H1 (cell line): Measurements from ENCODE around the gene ARHGAP1. TPM values are rescaled to one million over a fixed set of nuclear protein-coding genes. Genes with fewer than 3 reads are reported as not detected.

Source experiments
- CTCF ChIA-PET: fragments of 300-600 bp; sonication (Branson Sonifier 250); formaldehyde crosslinking; loops from one replicate; lab custom pipeline; 2021; ENCODE audit not compliant: partially characterized antibody; lab: Charles Lee
- POLR2A ChIA-PET: fragments of 300-600 bp; sonication (Branson Sonifier 250); formaldehyde crosslinking; loops from one replicate; lab custom pipeline; 2021; ENCODE audit warnings: inconsistent platforms; ENCODE audit not compliant: partially characterized antibody; lab: Charles Lee
- DNase-seq, 2 experiments: peaks; one replicate each; pipeline versions ENCODE4 v3.0.0 to v3.0.0-alpha.2; 2010 to 2022; ENCODE audit warnings: low spot score in 2 of 2, low read depth in 1 of 2, mixed read lengths in 1 of 2
- FAIRE-seq: peaks from 2 replicates; lab custom pipeline; 2011; peaks lifted over from hg19 to GRCh38; lab: Jason Lieb, UNC
- H2AFZ ChIP-seq: 2 replicates; pipeline ENCODE4 v1.8.1; 2012; ENCODE audit warnings: low read length, inconsistent platforms
- H2AK5ac ChIP-seq: 2 replicates; pipeline ENCODE4 v1.6.1; 2013; ENCODE audit warnings: low read depth, low read length
- H2BK120ac ChIP-seq: replicated peaks from 2 replicates; pipeline ENCODE3; 2013; ENCODE audit warnings: low read depth, low read length, inconsistent platforms
- H2BK12ac ChIP-seq: 2 replicates; pipeline ENCODE4 v1.6.1; 2013; ENCODE audit warnings: low read depth, low read length
- H2BK15ac ChIP-seq: 2 replicates; pipeline ENCODE4 v1.6.1; 2013; ENCODE audit warnings: low read length
- H2BK20ac ChIP-seq: 2 replicates; pipeline ENCODE4 v1.6.1; 2013; ENCODE audit warnings: low read length
- H2BK5ac ChIP-seq: 2 replicates; pipeline ENCODE4 v1.6.1; 2013; ENCODE audit warnings: low read depth, low read length
- H3K14ac ChIP-seq: 2 replicates; pipeline ENCODE4 v1.6.1; 2013; ENCODE audit warnings: inconsistent platforms; ENCODE audit not compliant: insufficient read length
- H3K18ac ChIP-seq: 2 replicates; pipeline ENCODE4 v1.6.1; 2013; ENCODE audit warnings: low read length; ENCODE audit errors: extremely low read depth
- H3K23ac ChIP-seq: 2 replicates; pipeline ENCODE4 v1.6.1; 2013; ENCODE audit warnings: inconsistent platforms; ENCODE audit not compliant: insufficient read length
- H3K23me2 ChIP-seq: 2 replicates; pipeline ENCODE4 v1.6.1; 2013; ENCODE audit warnings: low read depth, low read length
- H3K27ac ChIP-seq: 2 replicates; pipeline ENCODE4 v1.6.1; 2011; ENCODE audit warnings: low read depth, low read length, inconsistent platforms
- H3K27me3 ChIP-seq, 4 experiments: replicated peaks in 1 of 4; 1 replicate in 1 of 4; 2 replicates in 3 of 4; pipeline versions ENCODE4 v1.6.1 to v1.8.1; 2011 to 2013; ENCODE audit warnings: low read length in 3 of 4, mild to moderate bottlenecking in 3 of 4, inconsistent platforms in 2 of 4, mixed read lengths in 2 of 4, moderate library complexity in 1 of 4; ENCODE audit not compliant: control insufficient read depth in 3 of 4, insufficient read depth in 3 of 4; ENCODE audit errors: extremely low read depth in 1 of 4
- H3K36me3 ChIP-seq, 4 experiments: 2 replicates each; pipeline versions ENCODE4 v1.6.1 to v1.8.1; 2011 to 2013; ENCODE audit warnings: mild to moderate bottlenecking in 4 of 4, low read length in 3 of 4, moderate library complexity in 2 of 4, control low read depth in 1 of 4, inconsistent platforms in 1 of 4; ENCODE audit not compliant: insufficient read depth in 4 of 4, control insufficient read depth in 2 of 4
- H3K4ac ChIP-seq: replicated peaks from 2 replicates; pipeline ENCODE3; 2013; ENCODE audit warnings: low read length, low read depth, mixed read lengths, inconsistent platforms; ENCODE audit not compliant: insufficient read length
- H3K4me1 ChIP-seq, 4 experiments: replicated peaks in 1 of 4; 1 replicate in 1 of 4; 2 replicates in 3 of 4; pipeline versions ENCODE4 v1.6.1 to v1.8.1; 2011 to 2013; ENCODE audit warnings: low read length in 3 of 4, inconsistent platforms in 2 of 4, mixed read lengths in 1 of 4; ENCODE audit not compliant: insufficient read depth in 4 of 4, control insufficient read depth in 3 of 4
- H3K4me2 ChIP-seq, 2 experiments: 2 replicates each; pipeline versions ENCODE4 v1.6.1 to v1.8.1; 2011 to 2013; ENCODE audit warnings: low read depth in 2 of 2, low read length in 2 of 2, control low read depth in 1 of 2, inconsistent platforms in 1 of 2, mild to moderate bottlenecking in 1 of 2; ENCODE audit not compliant: insufficient read depth in 1 of 2
- H3K4me3 ChIP-seq, 4 experiments: fragments of 200-600, 300-600 bp in 1 of 4; sonication (generic), shearing (Covaris generic), sonication (Bioruptor Twin) in 1 of 4; 2 replicates each; pipeline versions ENCODE4 v1.5.1 to v1.8.1; 2011 to 2016; ENCODE audit warnings: low read length in 4 of 4, low read depth in 3 of 4, control low read depth in 2 of 4, inconsistent platforms in 2 of 4, mild to moderate bottlenecking in 2 of 4, mixed read lengths in 1 of 4, moderate library complexity in 1 of 4; ENCODE audit not compliant: insufficient read depth in 2 of 4; ENCODE audit errors: extremely low read depth in 1 of 4
- H3K56ac ChIP-seq: replicated peaks from 2 replicates; pipeline ENCODE3; 2013; ENCODE audit warnings: low read depth, mild to moderate bottlenecking, mixed read lengths, low read length, inconsistent platforms; ENCODE audit not compliant: insufficient read length
- H3K79me1 ChIP-seq: 2 replicates; pipeline ENCODE4 v1.6.1; 2013; ENCODE audit warnings: low read depth, low read length, control low read depth
- H3K79me2 ChIP-seq, 2 experiments: 2 replicates each; pipeline versions ENCODE4 v1.6.1 to v1.8.1; 2012 to 2013; ENCODE audit warnings: low read length in 2 of 2, mild to moderate bottlenecking in 2 of 2, inconsistent platforms in 1 of 2; ENCODE audit not compliant: insufficient read depth in 2 of 2, control insufficient read depth in 1 of 2
- H3K9ac ChIP-seq, 4 experiments: replicated peaks in 1 of 4; 1 replicate in 1 of 4; 2 replicates in 3 of 4; pipeline versions ENCODE4 v1.6.1 to v1.8.1; 2011 to 2013; ENCODE audit warnings: low read depth in 3 of 4, low read length in 3 of 4, control low read depth in 2 of 4, mild to moderate bottlenecking in 2 of 4, moderate library complexity in 2 of 4, inconsistent platforms in 1 of 4; ENCODE audit errors: extremely low read depth in 1 of 4
- H3K9me3 ChIP-seq, 2 experiments: 2 replicates each; pipeline versions ENCODE4 v1.6.1 to v1.8.1; 2012 to 2013; ENCODE audit warnings: mild to moderate bottlenecking in 2 of 2, moderate library complexity in 2 of 2, control low read depth in 1 of 2, inconsistent platforms in 1 of 2, low read depth in 1 of 2, low read length in 1 of 2, mixed read lengths in 1 of 2; ENCODE audit not compliant: insufficient read depth in 2 of 2
- H4K20me1 ChIP-seq, 2 experiments: replicated peaks in 1 of 2; 2 replicates each; pipeline versions ENCODE3 to v1.8.1; 2011 to 2013; ENCODE audit warnings: inconsistent platforms in 2 of 2, low read length in 2 of 2, mild to moderate bottlenecking in 1 of 2; ENCODE audit not compliant: insufficient read depth in 2 of 2, control insufficient read depth in 1 of 2
- H4K5ac ChIP-seq: 2 replicates; pipeline ENCODE4 v1.6.1; 2013; ENCODE audit warnings: low read length, low read depth, mixed read lengths, inconsistent platforms; ENCODE audit not compliant: insufficient read length
- H4K8ac ChIP-seq: 2 replicates; pipeline ENCODE4 v1.8.0; 2013; ENCODE audit warnings: mild to moderate bottlenecking, moderate library complexity, low read length, inconsistent platforms; ENCODE audit not compliant: insufficient read depth; ENCODE audit errors: extremely low read depth
- H4K91ac ChIP-seq: replicated peaks from 2 replicates; pipeline ENCODE3; 2013; ENCODE audit warnings: low read length, mixed read lengths, inconsistent platforms; ENCODE audit not compliant: insufficient read length
- BACH1 ChIP-seq: IDR thresholded peaks from 2 replicates; pipeline ENCODE4 v1.6.1; 2012; ENCODE audit warnings: low read length, improper control_type of control experiment
- CBX5 ChIP-seq: fragments of 300-800, 300-1000 bp; sonication (generic); IDR thresholded peaks from 2 replicates; pipeline ENCODE4 v1.7.1; 2016; ENCODE audit warnings: antibody characterized with exemption, low read length, low read depth
- EGR1 ChIP-seq: IDR thresholded peaks from 2 replicates; pipeline ENCODE4 v1.6.1; 2011; ENCODE audit warnings: low read depth, low read length, borderline replicate concordance
- GTF2F1 ChIP-seq: IDR thresholded peaks from 2 replicates; pipeline ENCODE4 v1.6.1; 2012; ENCODE audit warnings: low read depth, low read length, improper control_type of control experiment, borderline replicate concordance
- HDAC6 ChIP-seq: IDR thresholded peaks from one replicate; pipeline ENCODE4 v1.7.1; 2012; ENCODE audit warnings: low read depth, mild to moderate bottlenecking, inconsistent platforms, low read length, moderate library complexity
- MAX ChIP-seq: IDR thresholded peaks from 2 replicates; pipeline ENCODE4 v1.6.1; 2012; ENCODE audit warnings: inconsistent platforms
- PHF8 ChIP-seq: fragments of 200-600 bp; sonication (generic); conservative IDR thresholded peaks from 2 replicates; pipeline ENCODE4 v1.7.1; 2012; ENCODE audit warnings: low read depth, mild to moderate bottlenecking, inconsistent platforms, low read length, moderate library complexity
- POLR2A ChIP-seq, 2 experiments: IDR thresholded peaks; 1 replicate in 1 of 2; 2 replicates in 1 of 2; pipeline ENCODE4 v1.6.1; 2011; ENCODE audit warnings: low read depth in 2 of 2, low read length in 2 of 2, mild to moderate bottlenecking in 2 of 2; ENCODE audit errors: control extremely low read depth in 1 of 2
- SP2 ChIP-seq: IDR thresholded peaks from 2 replicates; pipeline ENCODE4 v1.6.1; 2012; ENCODE audit warnings: mild to moderate bottlenecking, low read length, inconsistent platforms
- SUZ12 ChIP-seq: fragments of 200-600 bp; sonication (generic); IDR thresholded peaks from 2 replicates; pipeline ENCODE4 v1.6.1; 2012; ENCODE audit warnings: mild to moderate bottlenecking, inconsistent platforms, low read length, moderate library complexity, mixed read lengths
- TAF1 ChIP-seq: IDR thresholded peaks from 2 replicates; pipeline ENCODE4 v1.6.1; 2011; ENCODE audit warnings: mild to moderate bottlenecking, low read depth, low read length
- TCF12 ChIP-seq: IDR thresholded peaks from 2 replicates; pipeline ENCODE4 v1.6.1; 2011; ENCODE audit warnings: low read depth, mild to moderate bottlenecking, low read length
- USF2 ChIP-seq: IDR thresholded peaks from 2 replicates; pipeline ENCODE4 v1.6.1; 2011; ENCODE audit warnings: low read length, improper control_type of control experiment
- ZNF274 ChIP-seq: IDR thresholded peaks from 2 replicates; pipeline ENCODE4 v1.7.0; 2012; ENCODE audit warnings: low read length, borderline replicate concordance; ENCODE audit errors: extremely low read depth
- WGBS, 2 experiments: shearing (Covaris generic) in 1 of 2; methylation state at CpG; one replicate each; pipeline versions ENCODE4 v1.1.6 to v1.1.7; 2013 to 2015; ENCODE audit warnings: low lambda C conversion rate in 2 of 2, mixed read lengths in 2 of 2, inconsistent platforms in 1 of 2, low coverage in 1 of 2, missing lambda C conversion rate in 1 of 2; ENCODE audit not compliant: insufficient replicate concordance in 2 of 2, insufficient coverage in 1 of 2, insufficient read length in 1 of 2; ENCODE audit errors: extremely low coverage in 1 of 2, missing lambda C conversion rate in 1 of 2; 5-methylcytosine and 5-hydroxymethylcytosine counted together
- polyA plus RNA-seq, 7 experiments: library from polyadenylated mRNA; depleted of rRNA in 3 of 7; stranded (reverse) in 5 of 7; unstranded in 2 of 7; fragments of >200 nt in 5 of 7; fragments of 200-250 nt in 2 of 7; gene quantifications; 1 replicate in 5 of 7; 2 replicates in 1 of 7; 4 replicates in 1 of 7; pipeline versions ENCODE4 v1.2.1 to v1.2.3, GENCODE V29; 2011 to 2013; ENCODE audit warnings: missing spikeins in 2 of 7, mixed read lengths in 2 of 7
- total RNA-seq: library from RNA; stranded (reverse); fragmentation: NEBNext Ultra II Directional; extraction: Animal tissue kit (Norgen Biotek cat#: 25700); gene quantifications from 2 replicates; pipeline ENCODE4 v1.2.1, GENCODE V29; 2021

ARHGAP1 gene
- total and polyA plus RNA-seq, 2 of the 8 experiments (the other 6 are each of a cell fraction or from before 2014, with no cell fraction given): 28.6 to 58.8 TPM

GRCh38 chr11:46631676-46632075, 68.7 kb downstream of the ARHGAP1 start:
- Histone ChIP-seq H3K79me1 (0 out of 2 replicates have a peak, but pooled peaks cover 2% of the 10 kb centered on the region), H4K91ac (no peak overlapping the region), H2BK15ac (no peak overlapping the region), H3K27me3 (no peaks in the 10 kb centered on the region), H3K36me3 (peaks cover 0 to 11% (median 5%) of the 10 kb centered on the region in 4 experiments; a peak in 2 of 8 replicates), H3K4me1 (no peaks in the 10 kb centered on the region), H2AK5ac (no peak overlapping the region), H4K20me1 (peaks cover 0 to 3% of the 10 kb centered on the region in 2 experiments), H3K56ac (no peak overlapping the region), H3K4ac (no peak overlapping the region), H3K4me2 (no peak overlapping the region), H2BK5ac (no peak overlapping the region), H2BK12ac (no peak overlapping the region), H2AFZ (no peak overlapping the region), H3K27ac (no peak overlapping the region), H3K9me3 (no peaks in the 10 kb centered on the region), H3K14ac (no peak overlapping the region), H3K23ac (no peak overlapping the region), H3K23me2 (no peaks in the 10 kb centered on the region), H3K79me2 (peaks cover 0 to 4% of the 10 kb centered on the region in 2 experiments; a peak in 2 of 4 replicates), H3K4me3 (no peak overlapping the region), H4K5ac (no peak overlapping the region), H2BK20ac (no peak overlapping the region), H3K18ac (no peak overlapping the region), H3K9ac (no peak overlapping the region), H4K8ac (no peak overlapping the region), H2BK120ac (no peak overlapping the region)
- 93% methylated on average over 2 of the region's 2 CpGs; no CpG with 5 or more reads in 1 of the 2 experiments for WGBS, 2 experiments
- DNase-seq (no peak), FAIRE-seq (no peak)
- ChIA-PET POLR2A (interaction anchor here (0.6 kb wide), 1 partner anchor 8 kb away, joined by 3 read pairs; no protein-coding TSS in a partner anchor), CTCF (interaction anchor here (0.6 to 1.1 kb wide), 2 partner anchors 38 to 65 kb away, joined by 3 read pairs; no protein-coding TSS in a partner anchor)
- TF ChIP-seq USF2 (no peak), TCF12 (no peak), MAX (no peak), BACH1 (no peak), SP2 (no peak), ZNF274 (no peak), GTF2F1 (no peak), TAF1 (no peak), PHF8 (no peak), POLR2A (IDR thresholded peaks at IDR 0.05; ENCODE audit: control extremely low read depth in 1 of 2, low read depth in 2 of 2, low read length in 2 of 2) (no peak), HDAC6 (no peak), EGR1 (no peak), CBX5 (no peak), SUZ12 (no peak)
